GM19467 (cell line): ENCODE data around the gene S1PR3.

Experiments used
- ATAC-seq: cut with Tn5 transposase; IDR thresholded peaks from one replicate; pipeline ENCODE4 v1.9.1; 2021; ENCODE audit warnings: mild to moderate bottlenecking, moderate library complexity; ENCODE audit not compliant: unreplicated experiment

Gene S1PR3

GRCh38 chr9:89029788-89030187 lies 38.5 kb downstream of the S1PR3 start:
- no peak for ATAC-seq

GRCh38 chr9:89032173-89032572 lies 40.9 kb downstream of the S1PR3 start:
- ATAC-seq = no peak

GRCh38 chr9:89032661-89033060 lies 41.4 kb downstream of the S1PR3 start:
- ATAC-seq = no peak

- ATAC-seq = no peak
Observed at GRCh38 chr9:89036383-89036782, 45.1 kb downstream of the S1PR3 start.

GRCh38 chr9:89036891-89037290 lies 45.6 kb downstream of the S1PR3 start:
- no peak for ATAC-seq

- ATAC-seq = no peak
Observed at GRCh38 chr9:89037346-89037745, 46.1 kb downstream of the S1PR3 start.

- ATAC-seq = no peak
Observed at GRCh38 chr9:89037891-89038290, 46.6 kb downstream of the S1PR3 start.

- ATAC-seq = no peak
Observed at GRCh38 chr9:89038382-89039103, 47.3 kb downstream of the S1PR3 start.

GRCh38 chr9:89039104-89039465 lies 47.8 kb downstream of the S1PR3 start:
- no peak for ATAC-seq

- no peak for ATAC-seq
Observed at GRCh38 chr9:89039664-89040063, 48.4 kb downstream of the S1PR3 start.

GRCh38 chr9:89042984-89043383 lies 51.7 kb downstream of the S1PR3 start:
- no peak for ATAC-seq

GRCh38 chr9:89044104-89044503 lies 52.8 kb downstream of the S1PR3 start:
- no peak for ATAC-seq

- no peak for ATAC-seq
Observed at GRCh38 chr9:89044881-89045280, 53.6 kb downstream of the S1PR3 start.

GRCh38 chr9:89046832-89047231 lies 55.6 kb downstream of the S1PR3 start:
- ATAC-seq = no peak

- ATAC-seq = no peak
Observed at GRCh38 chr9:89047667-89048066, 56.4 kb downstream of the S1PR3 start.

GRCh38 chr9:89048616-89049015 lies 57.3 kb downstream of the S1PR3 start:
- ATAC-seq = no peak

GRCh38 chr9:89049646-89050045 lies 58.4 kb downstream of the S1PR3 start:
- no peak for ATAC-seq

- no peak for ATAC-seq
Observed at GRCh38 chr9:89051421-89052025, 60.3 kb downstream of the S1PR3 start.

GRCh38 chr9:89052470-89053097 lies 61.3 kb downstream of the S1PR3 start:
- ATAC-seq = no peak

GRCh38 chr9:89053301-89053700 lies 62.0 kb downstream of the S1PR3 start:
- ATAC-seq = no peak
